PC-9 (cell line): ENCODE results near the gene COL21A1. TPM values are rescaled to one million over a fixed set of nuclear protein-coding genes. Genes with fewer than 3 reads are reported as not detected.

Source experiments
- BruUV-seq: library from RNA; stranded (reverse); fragments of 400-500 nt; replicated peaks from 2 replicates; lab custom pipeline; 2021; lab: Mats Ljungman, UMichigan
- CTCF ChIA-PET: fragments of 300-600 bp; sonication (Branson Sonifier 250); formaldehyde crosslinking; loops from one replicate; lab custom pipeline; 2022; ENCODE audit warnings: antibody characterized with exemption; lab: Charles Lee
- POLR2A ChIA-PET: fragments of 300-600 bp; sonication (Branson Sonifier 250); formaldehyde crosslinking; loops from one replicate; lab custom pipeline; 2022; ENCODE audit warnings: antibody characterized with exemption; ENCODE audit not compliant: unreplicated experiment; lab: Charles Lee
- DNase-seq, 2 experiments: peaks; one replicate each; pipeline versions ENCODE4 v3.0.0 to v3.0.0-alpha.2; 2015 to 2022; ENCODE audit warnings: mixed read lengths in 1 of 2
- H2AFZ ChIP-seq: fragments of 200-600 bp; sonication (generic); 2 replicates; pipeline ENCODE4 v1.8.1; 2017; ENCODE audit warnings: antibody characterized with exemption
- H3F3A ChIP-seq: fragments of 200-600 bp; sonication (generic); 2 replicates; pipeline ENCODE4 v1.8.1; 2017; ENCODE audit warnings: antibody characterized with exemption, mild to moderate bottlenecking, low read depth; ENCODE audit not compliant: insufficient read depth
- H3K27ac ChIP-seq: fragments of 200-600 bp; sonication (generic); 2 replicates; pipeline ENCODE4 v1.6.1; 2016; ENCODE audit warnings: mixed run types
- H3K27me3 ChIP-seq: fragments of 200-600 bp; sonication (generic); 2 replicates; pipeline ENCODE4 v1.6.1; 2016; ENCODE audit warnings: low read depth, mixed run types; ENCODE audit not compliant: insufficient read depth
- H3K36me3 ChIP-seq: fragments of 200-600 bp; sonication (generic); 2 replicates; pipeline ENCODE4 v1.6.1; 2016; ENCODE audit warnings: low read depth, mixed run types
- H3K4me1 ChIP-seq: fragments of 200-600 bp; sonication (generic); replicated peaks from 2 replicates; pipeline ENCODE4 v1.6.1; 2016; ENCODE audit warnings: mixed run types; ENCODE audit not compliant: insufficient read depth
- H3K4me2 ChIP-seq: fragments of 200-600 bp; sonication (generic); 2 replicates; pipeline ENCODE4 v1.6.1; 2017; ENCODE audit warnings: mixed run types
- H3K4me3 ChIP-seq: fragments of 200-600 bp; sonication (generic); 2 replicates; pipeline ENCODE4 v1.6.1; 2016; ENCODE audit warnings: mixed run types
- H3K79me2 ChIP-seq: fragments of 200-600 bp; sonication (generic); 2 replicates; pipeline ENCODE4 v1.6.1; 2017; ENCODE audit warnings: low read depth, mixed run types
- H3K9me2 ChIP-seq: fragments of 200-600 bp; sonication (generic); 2 replicates; pipeline ENCODE4 v1.8.1; 2017; ENCODE audit warnings: mild to moderate bottlenecking; ENCODE audit not compliant: insufficient read depth
- H3K9me3 ChIP-seq: fragments of 200-600 bp; sonication (generic); 2 replicates; pipeline ENCODE4 v1.8.1; 2016; ENCODE audit warnings: low read depth; ENCODE audit not compliant: insufficient read depth
- H4K20me1 ChIP-seq: fragments of 200-600 bp; sonication (generic); 2 replicates; pipeline ENCODE4 v1.8.1; 2017; ENCODE audit not compliant: insufficient read depth
- CTCF ChIP-seq: fragments of 200-600 bp; sonication (generic); conservative IDR thresholded peaks from 2 replicates; pipeline ENCODE4 v1.6.1; 2017; ENCODE audit warnings: mixed run types, antibody characterized with exemption, mild to moderate bottlenecking, moderate library complexity
- EZH2 ChIP-seq: fragments of 200-600 bp; sonication (generic); IDR thresholded peaks from 2 replicates; pipeline ENCODE4 v1.8.0; 2017; ENCODE audit warnings: antibody characterized with exemption, low read depth
- intact Hi-C: fragments of 100-400 bp; cut with micrococcal nuclease; formaldehyde crosslinking; loops from one replicate; pipeline ENCODE4 v1.10.0; 2022; ENCODE audit not compliant: unreplicated experiment
- total RNA-seq: library from RNA; stranded (reverse); gene quantifications from 2 replicates; pipeline ENCODE4 v1.2.3, GENCODE V29; 2021

The COL21A1 gene
- total RNA-seq, 1 experiment from 2014 or later, result not detected

GRCh38 chr6:56147766-56148165, 99.6 kb downstream of the COL21A1 start:
- H3K79me2 ChIP-seq, result no peaks in the 10 kb centered on the region
- no peak for TF ChIP-seq EZH2
- no peak for TF ChIP-seq CTCF
- ChIA-PET POLR2A (no interaction called here), CTCF (interaction anchor here (0.6 kb wide), 1 partner anchor 75 kb away, joined by 6 read pairs; no protein-coding TSS in a partner anchor)
- H3K9me2 ChIP-seq, result no peaks in the 10 kb centered on the region
- H3K36me3 ChIP-seq, result no peaks in the 10 kb centered on the region
- BruUV-seq, result no TSS peak
- intact Hi-C loops, result no loop called here
- no peaks in the 10 kb centered on the region for H3F3A ChIP-seq
- no peak overlapping the region for H3K4me3 ChIP-seq
- no peak for DNase-seq
- H3K4me2 ChIP-seq, result no peak overlapping the region
- H3K27ac ChIP-seq, result no peak overlapping the region
- no peaks in the 10 kb centered on the region for H3K27me3 ChIP-seq
- no peak overlapping the region for H2AFZ ChIP-seq
- H3K4me1 ChIP-seq, result no peaks in the 10 kb centered on the region
- no peaks in the 10 kb centered on the region for H3K9me3 ChIP-seq
- no peaks in the 10 kb centered on the region for H4K20me1 ChIP-seq

DNA sequence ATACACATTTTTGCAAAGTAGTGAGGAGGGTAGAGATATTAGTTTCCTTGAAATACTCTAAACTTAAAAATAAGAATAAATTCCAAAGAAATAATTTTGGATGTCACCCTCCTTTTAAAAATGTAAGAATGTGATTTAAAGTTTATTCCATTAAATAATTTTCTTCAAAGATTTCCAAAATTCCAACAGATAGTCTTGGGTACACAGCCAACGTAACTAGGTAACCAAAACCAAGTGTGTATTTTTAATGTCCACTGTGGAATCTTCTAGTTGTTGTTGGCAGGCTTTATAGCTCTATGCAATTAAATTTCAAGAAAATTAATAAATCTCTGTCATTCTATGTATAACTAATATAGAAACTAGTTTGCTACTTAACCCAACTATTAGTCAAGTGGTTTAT, 101.3 kb downstream of the COL21A1 start:
- no peak overlapping the region for H3K4me2 ChIP-seq
- no peak for DNase-seq
- TF ChIP-seq CTCF, result no peak
- TF ChIP-seq EZH2, result no peak

GRCh38 chr6:56145616-56146015, 101.8 kb downstream of the COL21A1 start:
- BruUV-seq, result no TSS peak
- H3F3A ChIP-seq, result no peaks in the 10 kb centered on the region
- POLR2A ChIA-PET, result no interaction called here
- no peak for DNase-seq
- intact Hi-C loops, result no loop called here
- no peak overlapping the region for H3K4me3 ChIP-seq
- no peaks in the 10 kb centered on the region for H3K4me1 ChIP-seq
- no peaks in the 10 kb centered on the region for H3K9me3 ChIP-seq
- H2AFZ ChIP-seq, result no peak overlapping the region
- TF ChIP-seq CTCF (no peak), EZH2 (no peak)
- H3K4me2 ChIP-seq, result no peak overlapping the region
- H4K20me1 ChIP-seq, result no peaks in the 10 kb centered on the region
- no peak overlapping the region for H3K27ac ChIP-seq
- no peaks in the 10 kb centered on the region for H3K27me3 ChIP-seq
- H3K79me2 ChIP-seq, result no peaks in the 10 kb centered on the region
- no peaks in the 10 kb centered on the region for H3K9me2 ChIP-seq
- CTCF ChIA-PET, result no interaction called here
- no peaks in the 10 kb centered on the region for H3K36me3 ChIP-seq

More for the DNA sequence above, 101.3 kb downstream of the COL21A1 start:
- no peak overlapping the region for H3K4me3 ChIP-seq
- no peaks in the 10 kb centered on the region for H3K9me2 ChIP-seq
- H3K27me3 ChIP-seq, result no peaks in the 10 kb centered on the region
- H4K20me1 ChIP-seq, result no peaks in the 10 kb centered on the region
- H2AFZ ChIP-seq, result no peak overlapping the region
- ChIA-PET CTCF (no interaction called here), POLR2A (no interaction called here)
- H3F3A ChIP-seq, result no peaks in the 10 kb centered on the region
- H3K4me1 ChIP-seq, result no peaks in the 10 kb centered on the region
- H3K9me3 ChIP-seq, result no peaks in the 10 kb centered on the region
- H3K79me2 ChIP-seq, result no peaks in the 10 kb centered on the region
- H3K36me3 ChIP-seq, result no peaks in the 10 kb centered on the region
- intact Hi-C loops, result no loop called here
- BruUV-seq, result no TSS peak
- H3K27ac ChIP-seq, result no peak overlapping the region
